OCI-LY3 (cell line): ENCODE results near the gene CDH4.

Experiments used
- H2AFZ ChIP-seq: fragments of 200-600, 300-600 bp; shearing (Covaris generic); 2 replicates; pipeline ENCODE4 v1.6.0; 2014; ENCODE audit warnings: antibody characterized with exemption, low read depth, low read length
- H3K27ac ChIP-seq: fragments of 200-600, 300-600 bp; sonication (generic); 2 replicates; pipeline ENCODE4 v1.5.1; 2014; ENCODE audit warnings: mild to moderate bottlenecking, low read length, moderate library complexity, mixed read lengths
- H3K27me3 ChIP-seq: fragments of 200-600, 300-600 bp; sonication (generic); 2 replicates; pipeline ENCODE4 v1.6.1; 2014; ENCODE audit warnings: low read depth, low read length, mixed read lengths
- H3K36me3 ChIP-seq: fragments of 200-600, 300-600 bp; sonication (generic); replicated peaks from 2 replicates; pipeline ENCODE3; 2014; ENCODE audit warnings: low read depth, low read length, mixed read lengths
- H3K4me1 ChIP-seq: fragments of 300-600, 200-600 bp; sonication (generic); 2 replicates; pipeline ENCODE4 v1.6.1; 2014; ENCODE audit warnings: low read length, mixed read lengths
- H3K4me2 ChIP-seq: fragments of 200-600, 300-600 bp; sonication (generic); 2 replicates; pipeline ENCODE4 v1.6.1; 2014; ENCODE audit warnings: low read length, mixed read lengths
- H3K4me3 ChIP-seq: fragments of 300-600, 200-600 bp; sonication (generic); 2 replicates; pipeline ENCODE4 v1.5.1; 2014; ENCODE audit warnings: antibody characterized with exemption, mild to moderate bottlenecking, low read length, moderate library complexity
- H3K79me2 ChIP-seq: fragments of 300-600, 200-600 bp; shearing (Covaris generic); 2 replicates; pipeline ENCODE4 v1.6.1; 2014; ENCODE audit warnings: mild to moderate bottlenecking, low read length, mixed read lengths
- H3K9ac ChIP-seq: fragments of 300-600, 200-600 bp; shearing (Covaris generic); 2 replicates; pipeline ENCODE4 v1.6.0; 2014; ENCODE audit warnings: mild to moderate bottlenecking, low read length, moderate library complexity
- H3K9me3 ChIP-seq: fragments of 200-600, 300-600 bp; shearing (Covaris generic); 2 replicates; pipeline ENCODE4 v1.6.1; 2014; ENCODE audit warnings: low read length, mixed read lengths; ENCODE audit not compliant: insufficient read depth
- H4K20me1 ChIP-seq: fragments of 200-600, 300-600 bp; sonication (generic); 2 replicates; pipeline ENCODE4 v1.6.1; 2016; ENCODE audit warnings: low read length, mixed read lengths; ENCODE audit not compliant: insufficient read depth
- CTCF ChIP-seq: fragments of 200-600, 300-600 bp; sonication (generic); IDR thresholded peaks from 2 replicates; pipeline ENCODE4 v1.5.1; 2014; ENCODE audit warnings: antibody characterized with exemption, low read length, low read depth
- EZH2phosphoT487 ChIP-seq: fragments of 200-600 bp; shearing (Covaris generic); IDR thresholded peaks from 2 replicates; pipeline ENCODE4 v1.6.1; 2018; ENCODE audit warnings: antibody characterized with exemption, mixed run types, low read depth

Gene CDH4

GRCh38 chr20:61841966-61842365 is 589.9 kb downstream of the CDH4 start:
- TF ChIP-seq EZH2phosphoT487 (no peak), CTCF (no peak)
- H3K79me2 ChIP-seq: no peaks in the 10 kb centered on the region

GRCh38 chr20:61844621-61845020 is 592.6 kb downstream of the CDH4 start:
- TF ChIP-seq EZH2phosphoT487 (no peak), CTCF (no peak)
- Histone ChIP-seq H3K9me3 (no peaks in the 10 kb centered on the region), H3K4me2 (no peak overlapping the region)

More at GRCh38 chr20:61841966-61842365, 589.9 kb downstream of the CDH4 start:
- Histone ChIP-seq H3K27ac (no peak overlapping the region), H4K20me1 (no peaks in the 10 kb centered on the region), H2AFZ (no peak overlapping the region), H3K36me3 (no peaks in the 10 kb centered on the region), H3K4me2 (no peak overlapping the region), H3K9me3 (no peaks in the 10 kb centered on the region), H3K27me3 (0 out of 2 replicates have a peak, but pooled peaks cover 5% of the 10 kb centered on the region), H3K4me1 (no peaks in the 10 kb centered on the region), H3K9ac (no peak overlapping the region), H3K4me3 (no peak overlapping the region)

DNA sequence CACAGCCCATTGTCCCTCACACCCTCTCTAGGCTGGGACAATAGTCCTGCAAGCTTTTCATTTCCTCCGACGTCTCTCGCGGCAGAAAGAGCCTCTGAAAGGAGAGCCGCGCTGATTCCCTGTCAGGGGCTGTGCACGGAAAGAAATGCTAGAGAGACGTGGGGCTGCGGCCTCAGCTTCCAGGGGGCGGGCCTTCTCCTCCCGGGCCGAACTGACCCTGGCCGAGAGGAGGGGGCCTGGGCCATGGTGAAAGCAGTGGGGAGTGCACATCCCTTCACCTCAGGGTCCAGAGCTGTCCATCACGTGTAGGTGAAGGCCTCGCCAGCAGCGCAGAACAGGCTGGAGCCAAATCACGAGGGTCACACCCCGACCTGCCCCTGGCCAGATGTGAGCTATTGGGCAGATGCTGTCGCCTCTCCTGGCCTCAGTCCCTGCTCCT is 593.2 kb downstream of the CDH4 start:
- Histone ChIP-seq H2AFZ (no peak overlapping the region), H3K4me2 (no peak overlapping the region), H3K4me3 (no peak overlapping the region), H3K9ac (no peak overlapping the region), H4K20me1 (no peaks in the 10 kb centered on the region), H3K27ac (no peak overlapping the region), H3K9me3 (no peaks in the 10 kb centered on the region), H3K27me3 (no peaks in the 10 kb centered on the region), H3K4me1 (no peaks in the 10 kb centered on the region), H3K36me3 (no peaks in the 10 kb centered on the region), H3K79me2 (no peaks in the 10 kb centered on the region)
- TF ChIP-seq CTCF (no peak), EZH2phosphoT487 (no peak)

More at GRCh38 chr20:61844621-61845020, 592.6 kb downstream of the CDH4 start:
- Histone ChIP-seq H3K4me3 (no peak overlapping the region), H3K79me2 (no peaks in the 10 kb centered on the region), H2AFZ (no peak overlapping the region), H3K9ac (no peak overlapping the region), H3K36me3 (no peaks in the 10 kb centered on the region), H3K4me1 (no peaks in the 10 kb centered on the region), H3K27ac (no peak overlapping the region), H4K20me1 (no peaks in the 10 kb centered on the region), H3K27me3 (no peaks in the 10 kb centered on the region)

DNA sequence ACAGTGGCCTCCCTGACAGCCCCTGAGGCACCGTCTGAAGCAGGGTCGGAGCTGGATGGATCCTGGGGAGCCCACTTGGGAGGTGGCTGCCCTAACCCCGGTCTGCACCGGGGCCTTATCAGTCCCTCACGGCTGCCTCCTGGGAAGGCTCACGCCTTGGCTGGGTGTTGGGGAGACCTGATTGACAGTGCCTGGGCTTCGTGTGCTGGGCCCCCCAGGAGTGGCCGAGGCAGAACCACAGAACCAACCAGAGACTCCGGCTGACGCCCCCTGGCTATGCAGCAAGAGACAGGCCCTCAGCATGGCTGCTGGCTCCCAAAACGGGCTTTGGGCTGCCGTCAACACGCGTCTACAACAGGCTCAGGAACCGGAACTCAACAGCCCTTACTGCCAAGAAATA is 594.0 kb downstream of the CDH4 start:
- H3K9me3 ChIP-seq: no peaks in the 10 kb centered on the region
- TF ChIP-seq CTCF (no peak), EZH2phosphoT487 (no peak)
- no peak overlapping the region for H2AFZ ChIP-seq
- H3K4me2 ChIP-seq: no peak overlapping the region
- H3K4me3 ChIP-seq: no peak overlapping the region
- H3K36me3 ChIP-seq: no peaks in the 10 kb centered on the region
- no peaks in the 10 kb centered on the region for H4K20me1 ChIP-seq
- no peaks in the 10 kb centered on the region for H3K27me3 ChIP-seq
- H3K4me1 ChIP-seq: no peaks in the 10 kb centered on the region
- no peak overlapping the region for H3K9ac ChIP-seq
- H3K27ac ChIP-seq: no peak overlapping the region
- no peaks in the 10 kb centered on the region for H3K79me2 ChIP-seq
